Glomerular endothelial cell (primary cell): Measurements from ENCODE around the gene SLC25A44. TPM values are rescaled to one million over a fixed set of nuclear protein-coding genes. Genes with fewer than 3 reads are reported as not detected.

Source experiments
- DNase-seq: peaks from one replicate; pipeline ENCODE4 v3.0.0-alpha.2; 2011; ENCODE audit warnings: low read depth, low spot score; ENCODE audit errors: extremely low read depth
- total RNA-seq: library from RNA; depleted of rRNA; stranded (reverse); fragments of >200 nt; gene quantifications from 2 replicates; pipeline ENCODE4 v1.2.3, GENCODE V29; 2015

SLC25A44 gene
- total RNA-seq, 1 donor from 2014 or later = 16.8 TPM

DNA sequence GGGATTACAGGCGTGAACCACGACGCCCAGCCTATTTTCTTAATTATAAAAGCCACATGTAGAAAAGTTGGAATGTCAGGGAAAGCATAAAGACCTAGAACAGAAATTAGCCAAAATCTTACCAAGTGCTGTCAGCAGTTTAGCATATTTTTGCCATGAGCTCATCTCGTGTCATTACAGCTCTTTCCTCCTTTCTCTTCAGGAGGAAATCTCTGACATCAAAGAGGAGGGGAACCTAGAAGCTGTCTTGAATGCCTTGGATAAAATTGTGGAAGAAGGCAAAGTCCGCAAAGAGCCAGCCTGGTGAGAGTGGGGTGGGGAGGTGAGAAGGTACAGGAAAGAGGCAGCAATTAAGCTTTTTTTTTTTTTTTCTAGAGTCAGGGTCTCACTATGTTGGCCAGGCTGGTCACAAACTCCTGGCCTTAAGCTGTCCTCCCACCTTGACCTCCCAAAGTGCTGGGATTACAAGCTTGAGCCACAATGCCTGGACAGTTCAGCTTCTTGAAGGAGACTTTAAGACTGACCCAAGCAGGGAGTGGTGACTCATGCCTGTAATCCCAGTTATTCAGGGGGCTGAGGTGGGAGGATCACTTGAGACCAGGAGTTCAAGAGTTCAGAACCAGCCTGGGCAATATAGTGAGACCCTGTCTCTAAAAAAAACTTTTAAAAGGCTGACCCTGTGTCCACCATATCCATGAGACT is 39.7 kb downstream of the SLC25A44 start:
- DNase-seq = no peak

DNA sequence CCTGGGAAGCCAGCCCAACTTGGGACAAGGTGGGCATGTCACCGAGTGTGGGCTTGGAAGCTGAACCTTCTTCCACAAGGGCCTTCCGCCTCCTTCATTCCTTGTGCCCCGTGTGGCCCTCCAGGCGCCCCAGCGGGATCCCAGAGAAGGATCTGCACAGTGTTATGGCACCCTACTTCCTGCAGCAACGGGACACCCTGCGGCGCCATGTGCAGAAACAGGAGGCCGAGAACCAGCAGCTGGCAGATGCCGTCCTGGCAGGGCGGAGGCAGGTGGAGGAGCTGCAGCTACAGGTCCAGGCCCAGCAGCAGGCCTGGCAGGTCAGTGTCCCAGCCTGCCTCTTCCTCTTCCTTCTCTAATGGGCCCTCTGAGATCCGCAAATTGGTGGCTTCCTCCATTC is 42.3 kb downstream of the SLC25A44 start:
- DNase-seq = no peak

DNA sequence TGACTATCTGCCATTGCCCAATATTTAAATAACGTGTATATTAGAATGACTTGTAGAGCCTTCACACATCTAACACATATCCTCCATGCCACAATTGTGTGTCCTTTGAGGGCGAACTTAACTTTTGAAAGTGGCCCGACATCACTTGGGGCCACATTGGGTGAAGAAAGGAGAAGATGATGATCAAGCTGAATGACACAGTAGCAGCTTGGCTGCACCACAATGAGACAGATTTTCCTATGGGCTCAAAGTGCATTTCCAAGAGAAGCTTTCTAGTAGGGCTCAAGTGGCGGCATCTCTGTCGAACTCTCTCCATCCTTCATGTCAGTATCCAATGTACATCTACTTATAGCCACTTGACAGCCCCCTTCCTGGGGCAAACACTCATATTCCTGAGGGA is 44.3 kb downstream of the SLC25A44 start:
- no peak for DNase-seq

DNA sequence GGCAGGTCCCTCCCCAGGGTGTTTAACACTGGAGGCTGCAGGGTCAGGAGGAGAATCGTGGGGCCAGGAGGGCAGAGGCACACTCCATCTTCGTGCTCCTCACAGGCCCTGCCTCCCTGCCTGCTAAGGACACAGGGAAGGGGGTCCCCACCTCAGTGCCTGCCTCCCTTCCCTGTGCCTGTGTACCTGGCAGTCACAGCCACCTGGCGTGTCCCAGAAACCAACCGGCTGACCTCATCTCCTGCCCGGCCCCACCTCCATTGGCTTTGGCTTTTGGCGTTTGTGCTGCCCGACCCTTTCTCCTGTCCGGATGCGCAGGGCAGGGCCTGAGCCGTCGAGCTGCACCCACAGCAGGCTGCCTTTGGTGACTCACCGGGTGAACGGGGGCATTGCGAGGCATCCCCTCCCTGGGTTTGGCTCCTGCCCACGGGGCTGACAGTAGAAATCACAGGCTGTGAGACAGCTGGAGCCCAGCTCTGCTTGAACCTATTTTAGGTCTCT is 47.5 kb downstream of the SLC25A44 start:
- no peak for DNase-seq

DNA sequence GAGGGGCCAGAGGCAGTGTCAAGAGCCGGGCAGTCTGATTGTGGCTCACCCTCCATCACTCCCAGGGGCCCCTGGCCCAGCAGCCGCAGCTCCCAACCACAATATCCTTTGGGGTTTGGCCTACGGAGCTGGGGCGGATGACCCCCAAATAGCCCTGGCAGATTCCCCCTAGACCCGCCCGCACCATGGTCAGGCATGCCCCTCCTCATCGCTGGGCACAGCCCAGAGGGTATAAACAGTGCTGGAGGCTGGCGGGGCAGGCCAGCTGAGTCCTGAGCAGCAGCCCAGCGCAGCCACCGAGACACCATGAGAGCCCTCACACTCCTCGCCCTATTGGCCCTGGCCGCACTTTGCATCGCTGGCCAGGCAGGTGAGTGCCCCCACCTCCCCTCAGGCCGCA is 48.0 kb downstream of the SLC25A44 start, which contains the start of gene BGLAP:
TSS of gene BGLAP (plus strand) at position 259 of the 400 bp plus-strand sequence. CDS start at position 307, 48 bp downstream.
- no peak for DNase-seq

DNA sequence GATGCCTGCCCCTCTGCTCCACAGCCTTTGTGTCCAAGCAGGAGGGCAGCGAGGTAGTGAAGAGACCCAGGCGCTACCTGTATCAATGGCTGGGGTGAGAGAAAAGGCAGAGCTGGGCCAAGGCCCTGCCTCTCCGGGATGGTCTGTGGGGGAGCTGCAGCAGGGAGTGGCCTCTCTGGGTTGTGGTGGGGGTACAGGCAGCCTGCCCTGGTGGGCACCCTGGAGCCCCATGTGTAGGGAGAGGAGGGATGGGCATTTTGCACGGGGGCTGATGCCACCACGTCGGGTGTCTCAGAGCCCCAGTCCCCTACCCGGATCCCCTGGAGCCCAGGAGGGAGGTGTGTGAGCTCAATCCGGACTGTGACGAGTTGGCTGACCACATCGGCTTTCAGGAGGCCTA is 48.8 kb downstream of the SLC25A44 start:
- no peak for DNase-seq

DNA sequence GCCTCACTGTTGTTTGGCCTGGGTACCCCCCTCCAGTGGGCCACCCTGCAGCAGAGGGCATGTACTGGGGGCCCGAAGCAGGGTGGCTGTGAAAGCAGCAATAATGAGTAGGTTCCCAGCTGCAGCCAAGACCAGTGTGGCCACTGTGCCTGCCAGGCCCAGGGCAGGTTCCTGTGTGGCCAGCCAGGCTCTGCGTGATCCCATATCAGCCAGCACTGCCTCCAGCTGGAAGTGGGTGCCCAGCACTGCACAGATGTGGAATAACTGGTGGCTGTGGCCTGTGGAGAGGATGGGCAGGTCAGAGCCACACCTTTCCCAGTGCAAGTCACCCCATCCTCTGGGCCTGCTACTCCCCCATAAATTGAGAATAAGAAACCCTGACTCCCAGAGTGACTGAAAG is 50.2 kb downstream of the SLC25A44 start:
- DNase-seq = no peak

DNA sequence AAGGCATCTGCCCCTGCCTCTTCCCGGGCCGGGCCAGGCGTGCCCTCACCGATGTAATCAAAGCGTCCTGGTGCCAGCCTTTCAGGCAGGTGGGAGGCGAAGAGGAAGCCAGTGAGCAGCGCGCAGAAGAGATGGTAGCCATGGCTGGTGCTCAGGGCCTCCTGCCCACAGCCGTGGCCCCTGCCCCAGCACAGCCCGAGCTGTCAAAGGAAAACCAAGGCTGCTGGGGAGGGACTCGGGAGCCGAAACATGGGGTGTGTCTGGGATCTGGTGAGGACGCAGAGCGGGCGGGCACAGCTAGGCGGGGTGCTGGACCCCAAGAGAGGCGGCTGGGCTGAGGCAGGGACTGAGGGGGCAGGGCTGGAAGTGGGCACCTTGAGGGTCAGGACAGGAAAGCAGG is 50.8 kb downstream of the SLC25A44 start:
- DNase-seq = no peak

DNA sequence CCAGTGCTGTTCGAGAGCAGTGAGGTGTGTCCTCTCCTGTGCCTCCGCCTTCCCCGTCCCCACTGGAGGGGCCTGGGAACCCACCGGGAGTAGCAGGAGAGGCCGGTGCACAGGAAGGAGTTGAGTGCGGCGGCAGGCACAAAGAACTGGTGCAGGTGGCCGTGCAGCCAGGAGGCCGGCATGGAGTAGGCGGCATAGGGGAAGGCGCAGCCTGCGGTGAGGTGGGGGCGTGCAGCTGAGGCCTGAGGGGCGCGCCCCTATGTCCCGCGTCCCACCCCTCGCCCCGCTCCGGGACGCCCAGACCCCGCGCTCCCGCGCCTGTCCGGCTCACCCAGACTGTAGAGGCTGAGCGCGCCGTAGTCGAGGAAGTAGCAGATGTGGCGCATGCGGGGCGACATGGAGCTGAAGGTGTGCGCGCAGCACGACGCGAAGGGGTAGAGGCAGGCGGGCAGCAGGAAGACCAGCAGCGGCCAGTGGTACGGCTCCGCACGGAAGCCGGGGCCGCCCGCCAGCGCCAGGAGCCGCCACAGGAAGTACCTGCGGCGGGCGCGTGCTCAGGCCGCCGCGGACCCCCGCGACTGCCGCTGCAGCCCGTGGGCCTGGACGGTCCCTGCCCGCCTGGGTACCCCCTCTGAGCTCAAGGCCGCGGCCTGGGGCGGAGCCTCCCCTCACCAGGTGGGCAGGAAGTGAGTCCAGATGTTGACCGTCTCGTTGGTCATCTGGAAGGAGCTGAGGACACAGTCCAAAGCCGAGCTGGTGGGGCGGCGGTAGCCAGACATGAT is 51.7 kb downstream of the SLC25A44 start:
- no peak for DNase-seq

DNA sequence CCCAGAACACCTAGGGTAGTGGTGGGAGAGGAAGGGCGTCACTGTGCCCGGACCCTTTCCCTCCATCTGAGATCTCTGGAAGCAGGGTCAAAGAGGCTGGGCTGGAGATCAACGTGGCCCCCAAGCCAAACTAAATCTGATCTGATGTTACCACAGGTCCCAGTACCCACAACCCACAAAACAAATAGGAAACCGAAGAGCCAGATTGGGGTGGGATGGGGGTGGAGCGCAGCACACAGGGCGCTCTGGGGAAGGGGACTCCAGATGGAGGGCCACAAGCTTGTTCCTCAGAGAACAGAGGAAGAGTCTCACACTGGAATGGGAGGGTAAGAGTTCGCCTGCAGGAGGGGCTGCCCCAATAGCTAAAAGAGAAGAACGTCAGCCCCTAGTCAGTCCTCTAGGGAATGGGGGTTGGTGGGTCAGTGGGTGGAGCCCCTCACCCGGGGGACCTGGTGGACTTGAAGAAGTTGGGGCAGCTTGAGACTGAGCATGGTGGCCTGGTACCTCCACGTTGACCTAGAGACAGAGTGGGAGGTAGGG is 52.4 kb downstream of the SLC25A44 start:
- no peak for DNase-seq

DNA sequence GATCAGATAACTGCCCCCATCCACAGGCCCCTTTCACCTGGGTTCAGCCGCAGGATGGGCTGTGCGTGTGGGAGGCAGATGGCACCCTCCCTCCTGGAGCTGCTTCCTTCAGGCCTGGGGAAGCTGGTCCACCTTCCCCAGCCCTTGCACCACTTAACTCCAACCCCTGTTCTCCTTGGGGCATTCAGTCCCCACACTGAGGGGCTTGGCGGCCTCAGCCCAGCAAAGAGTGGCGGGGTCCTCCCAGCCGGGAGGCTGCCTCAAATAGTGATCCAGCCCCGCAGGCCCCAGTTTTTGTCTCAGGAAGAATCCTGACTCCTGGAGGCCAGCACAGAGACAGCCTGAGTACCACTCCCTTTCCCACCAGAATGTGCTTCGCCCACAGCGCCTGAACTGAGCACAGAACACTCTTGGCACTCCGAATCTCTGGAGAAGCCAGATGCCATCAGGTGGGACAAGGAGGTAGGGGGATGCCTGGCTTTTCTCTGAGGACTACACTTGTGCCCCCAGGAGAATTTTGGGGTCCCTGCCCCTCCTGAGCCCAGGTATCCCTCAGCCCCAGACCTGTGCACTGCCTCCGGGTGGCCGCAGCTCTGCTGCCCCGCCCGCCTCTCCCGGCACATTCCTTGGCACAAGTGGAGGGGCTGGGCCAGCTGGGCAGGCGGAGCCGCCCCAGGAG is 53.0 kb downstream of the SLC25A44 start:
- DNase-seq = no peak

DNA sequence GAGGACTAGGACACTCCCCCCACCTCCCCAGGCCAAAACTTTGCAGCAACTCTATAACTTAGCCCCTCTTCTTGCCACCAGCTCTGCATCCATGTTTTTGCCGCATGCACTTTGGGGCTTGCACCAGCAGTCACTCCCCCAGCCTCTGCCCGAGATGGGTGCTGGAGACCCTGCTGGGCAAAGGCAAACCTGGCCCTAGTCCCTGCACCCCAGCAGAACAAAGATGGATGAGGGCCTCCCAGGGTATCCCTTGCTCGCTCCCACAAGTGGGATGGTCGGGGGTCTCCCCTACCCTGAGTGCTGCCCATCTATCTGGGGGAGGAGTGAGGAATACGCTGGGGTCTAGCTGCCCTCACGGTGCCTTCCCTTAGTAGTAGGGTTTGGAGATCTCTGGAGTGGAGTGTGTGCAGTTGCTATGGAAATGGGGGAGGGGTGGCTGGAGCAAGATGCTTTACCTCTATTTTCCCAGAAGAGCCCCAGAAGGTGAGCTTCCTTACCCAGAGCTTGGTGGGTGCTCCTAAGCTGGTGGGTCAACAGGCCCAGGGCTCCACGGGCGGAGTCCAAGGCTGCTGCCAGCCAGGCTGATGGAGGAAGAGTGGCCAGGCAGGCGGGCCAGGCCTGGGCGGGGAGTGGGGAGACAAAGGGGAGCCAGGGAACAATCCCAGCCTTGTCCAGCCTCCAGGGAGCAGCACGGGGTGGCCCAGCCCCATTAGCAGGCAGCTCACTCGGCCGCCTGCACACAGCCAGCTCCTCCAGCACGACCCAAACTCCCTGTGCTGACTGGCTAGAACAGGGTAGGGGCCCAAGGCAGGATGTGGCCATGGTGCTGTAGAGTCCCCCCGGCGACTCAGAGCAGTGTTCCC is 53.8 kb downstream of the SLC25A44 start, which contains the start of gene PAQR6:
TSS of gene PAQR6 (minus strand) at position 597 of the 863 bp plus-strand sequence. CDS start 1,325 bp downstream, outside the sequence.
- DNase-seq = no peak

DNA sequence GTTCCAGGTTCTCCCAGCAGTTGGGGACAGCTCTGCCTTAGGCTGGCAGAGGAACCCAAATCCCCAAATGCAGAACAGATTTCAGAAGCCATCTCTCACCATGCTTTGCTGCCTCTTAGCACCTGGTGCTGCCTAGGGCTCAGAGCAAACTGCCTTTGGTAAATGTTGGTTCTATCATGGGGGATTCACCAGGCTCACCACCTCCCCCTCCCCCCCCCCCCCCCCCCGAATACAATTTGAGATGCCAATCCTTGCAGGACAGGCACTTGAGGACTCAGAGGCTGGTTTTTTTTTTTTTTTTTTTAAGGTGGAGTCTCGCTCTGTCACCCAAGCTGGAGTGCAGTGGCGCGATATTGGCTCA is 54.4 kb downstream of the SLC25A44 start:
- no peak for DNase-seq

DNA sequence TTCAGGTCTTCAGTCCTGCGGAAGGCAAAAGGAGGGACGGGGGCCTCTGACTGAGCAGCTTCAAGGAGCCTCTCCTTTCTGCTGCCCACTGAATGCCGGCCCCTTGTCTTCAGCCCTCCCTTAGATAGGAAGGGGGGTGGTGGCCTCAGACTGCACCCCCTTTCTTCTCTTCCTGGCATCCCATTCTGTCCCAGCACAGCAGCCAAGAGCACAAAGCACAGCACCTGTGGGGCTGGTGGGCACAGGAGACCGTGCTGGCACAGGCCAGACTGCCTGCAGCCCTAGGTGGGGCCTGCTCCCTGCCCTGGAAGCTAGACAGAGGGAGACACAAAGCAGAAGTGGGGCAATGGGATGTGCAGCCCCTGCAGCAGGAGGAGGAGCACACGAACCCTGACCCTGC is 55.7 kb downstream of the SLC25A44 start:
- DNase-seq = no peak

DNA sequence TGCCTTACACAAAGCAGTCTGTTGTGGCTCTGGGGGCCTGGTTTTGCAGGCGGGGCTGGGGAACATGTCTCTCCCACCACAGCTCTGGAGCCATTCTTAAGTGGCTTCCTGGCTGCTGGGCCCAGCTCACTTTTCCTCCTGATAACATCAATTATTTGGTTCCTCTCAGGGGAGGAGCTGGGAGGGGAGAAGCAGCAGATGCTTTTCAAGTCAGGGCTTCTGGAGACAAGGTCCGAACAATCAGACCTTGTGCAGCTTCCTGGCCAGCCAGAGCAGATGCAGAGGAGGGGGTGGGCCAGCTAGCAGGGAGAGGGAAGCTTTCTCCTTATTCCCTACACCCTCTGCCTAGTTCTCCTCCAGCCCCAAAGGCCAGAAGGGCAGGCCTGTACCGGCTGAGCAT is 57.6 kb downstream of the SLC25A44 start:
- no peak for DNase-seq

DNA sequence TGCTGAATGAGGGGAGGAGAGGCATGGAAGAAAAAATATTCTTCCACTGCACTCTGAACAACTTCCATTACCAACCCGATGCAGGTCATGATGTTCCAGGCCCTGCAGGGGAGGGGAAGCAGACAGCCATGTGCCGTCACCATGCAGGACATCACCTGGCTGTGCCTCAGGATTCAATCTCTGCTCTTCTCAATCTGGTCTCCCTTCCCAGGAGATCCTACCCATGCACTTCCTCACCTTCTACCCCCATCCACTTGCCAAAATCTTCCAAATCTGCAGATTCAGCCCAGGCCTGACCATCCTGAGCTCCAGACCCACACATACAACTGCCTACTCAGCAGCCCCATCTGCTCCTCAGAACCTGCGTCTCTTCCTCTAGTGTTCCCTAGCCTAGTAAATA is 59.7 kb downstream of the SLC25A44 start:
- no peak for DNase-seq

DNA sequence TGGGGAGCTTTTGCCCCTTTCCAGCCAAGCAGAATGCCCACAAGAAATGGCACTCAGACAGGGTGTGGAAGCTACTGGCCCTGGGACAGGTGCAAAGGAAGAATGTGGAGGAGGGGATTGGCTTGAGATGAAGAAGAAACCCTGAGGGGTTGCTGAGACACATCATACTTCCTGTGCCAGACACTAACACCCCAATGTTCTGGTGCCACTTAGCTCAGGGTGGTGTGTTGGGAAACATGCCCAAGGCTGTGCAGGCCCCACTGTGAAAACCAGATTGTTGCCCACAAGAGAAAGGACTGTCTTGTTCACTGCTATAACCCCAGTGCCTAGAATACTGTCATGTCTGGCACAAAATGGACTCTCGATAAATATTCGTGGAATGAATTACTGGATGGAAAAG is 63.8 kb downstream of the SLC25A44 start:
- DNase-seq = no peak

DNA sequence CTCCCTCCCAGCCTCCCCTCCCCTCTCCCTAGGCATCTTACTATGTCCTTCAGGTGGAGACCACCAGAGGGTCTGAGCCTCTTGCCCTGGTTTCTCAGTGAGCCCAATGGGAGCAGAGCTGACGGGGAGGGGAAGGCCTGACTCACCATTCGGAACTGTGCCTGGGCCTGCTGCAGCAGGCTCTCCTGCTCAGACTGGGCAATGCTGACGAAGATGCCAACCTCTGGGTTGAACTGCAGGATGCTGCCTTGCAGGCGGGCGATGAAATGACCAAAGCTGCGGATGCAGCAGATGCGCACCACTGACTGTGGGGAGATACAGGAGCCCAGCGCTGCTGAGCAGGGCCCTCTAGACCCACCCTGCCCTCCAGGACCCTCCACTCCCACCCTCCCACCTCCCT is 65.0 kb downstream of the SLC25A44 start:
- DNase-seq = no peak

DNA sequence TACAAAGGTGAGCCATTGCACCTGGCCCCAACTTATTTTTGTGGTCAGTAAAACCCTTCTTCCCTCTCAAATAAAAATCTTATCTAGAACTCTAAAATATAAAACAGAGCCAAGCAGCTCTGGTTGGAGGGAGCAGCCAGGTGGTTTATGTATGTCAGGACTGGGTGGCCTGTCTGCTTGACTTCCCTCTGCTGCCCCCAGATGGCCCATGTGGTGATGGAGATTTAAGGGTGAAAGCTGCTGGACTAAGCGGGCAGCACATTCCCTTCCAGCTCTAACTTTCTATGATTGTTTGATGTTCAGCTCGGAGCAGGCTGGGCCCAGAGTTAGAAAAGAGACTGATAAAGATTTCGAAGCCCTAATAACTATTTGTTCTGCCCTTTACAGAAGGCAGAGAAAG is 65.9 kb downstream of the SLC25A44 start:
- DNase-seq = no peak

DNA sequence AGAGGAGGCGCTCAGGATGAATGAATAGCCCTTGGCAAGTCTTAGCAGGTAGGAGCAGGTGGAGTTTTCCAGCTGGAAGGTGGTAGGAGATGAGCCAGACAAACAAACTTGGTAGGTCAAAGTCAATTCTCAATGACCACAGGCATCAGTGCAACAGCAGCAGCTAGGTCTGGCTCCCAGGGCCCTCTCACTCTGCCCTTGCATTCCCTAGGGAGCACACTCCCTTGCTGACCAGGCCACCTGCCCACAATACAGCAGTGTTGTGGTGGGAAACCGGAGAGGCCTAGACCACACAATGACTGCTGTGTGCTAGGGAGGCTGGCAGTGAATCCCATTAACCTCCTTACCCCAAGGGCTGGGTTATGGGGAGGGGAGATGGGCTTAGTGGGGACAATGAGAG is 67.0 kb downstream of the SLC25A44 start:
- no peak for DNase-seq
